ENCODE measurements around the gene ADK. TPM values are rescaled to one million over a fixed set of nuclear protein-coding genes. Genes with fewer than 3 reads are reported as not detected.

ADK gene
- total and polyA plus RNA-seq, 2 donors (not counting 1 experiment from before 2014, with no cell fraction given), result 25.3 to 47.8 TPM

GRCh38 chr10:74190494-74190893 is 39.5 kb downstream of the ADK start:
- Histone ChIP-seq H3K4me1 (ENCODE audit: control insufficient read depth, extremely low read depth, insufficient read depth, low read length) (peaks cover 8% of the 10 kb centered on the region), H3K36me3 (ENCODE audit: control insufficient read depth, insufficient read depth, low read length) (no peaks in the 10 kb centered on the region), H3K4me3 (replicated peaks in 1 of 4; ENCODE audit: control extremely low read depth in 1 of 4, insufficient read depth in 1 of 4, low read depth in 3 of 4, low read length in 4 of 4) (peak overlapping the region; percentile 29 to 44 (median 36)), H3K27me3 (ENCODE audit: control insufficient read depth, insufficient read depth, low read length) (no peaks in the 10 kb centered on the region), H3K27ac (ENCODE audit: insufficient read depth, low read length) (peak overlapping the region; percentile 82), H3K9ac (ENCODE audit: insufficient read depth, low read length) (no peak overlapping the region), H4K20me1 (ENCODE audit: control insufficient read depth, extremely low read depth, insufficient read depth, low read length) (no peaks in the 10 kb centered on the region), H3K79me2 (ENCODE audit: control insufficient read depth, insufficient read depth, low read length) (peaks cover 59% of the 10 kb centered on the region), H2AFZ (ENCODE audit: low read length) (peak overlapping the region; percentile 47), H3K9me3 (ENCODE audit: control insufficient read depth, insufficient read depth, low read depth, low read length) (no peaks in the 10 kb centered on the region), H3K4me2 (ENCODE audit: extremely low read depth, insufficient read depth, low read length) (peak overlapping the region; percentile 90)
- peak; percentile 12 to 48 for DNase-seq (ENCODE audit: low read depth in 2 of 2)
- TF ChIP-seq CTCF (conservative IDR thresholded peaks at IDR 0.05 in 1 of 2, IDR thresholded peaks at IDR 0.05 in 1 of 2; ENCODE audit: low read depth in 1 of 2, low read length in 2 of 2), result no peak

GRCh38 chr10:74194545-74194944 is 43.5 kb downstream of the ADK start:
- Histone ChIP-seq H3K4me2 (ENCODE audit: extremely low read depth, insufficient read depth, low read length) (peak overlapping the region; percentile 25), H4K20me1 (ENCODE audit: control insufficient read depth, extremely low read depth, insufficient read depth, low read length) (no peaks in the 10 kb centered on the region), H3K27ac (ENCODE audit: insufficient read depth, low read length) (no peak overlapping the region), H3K36me3 (ENCODE audit: control insufficient read depth, insufficient read depth, low read length) (no peaks in the 10 kb centered on the region), H3K9me3 (ENCODE audit: control insufficient read depth, insufficient read depth, low read depth, low read length) (no peaks in the 10 kb centered on the region), H3K4me3 (replicated peaks in 1 of 4; ENCODE audit: control extremely low read depth in 1 of 4, insufficient read depth in 1 of 4, low read depth in 3 of 4, low read length in 4 of 4) (no peak overlapping the region), H3K79me2 (ENCODE audit: control insufficient read depth, insufficient read depth, low read length) (peaks cover 45% of the 10 kb centered on the region), H3K4me1 (ENCODE audit: control insufficient read depth, extremely low read depth, insufficient read depth, low read length) (peaks cover 6% of the 10 kb centered on the region), H2AFZ (ENCODE audit: low read length) (no peak overlapping the region), H3K27me3 (ENCODE audit: control insufficient read depth, insufficient read depth, low read length) (no peaks in the 10 kb centered on the region), H3K9ac (ENCODE audit: insufficient read depth, low read length) (no peak overlapping the region)
- TF ChIP-seq EZH2 (IDR thresholded peaks at IDR 0.05; ENCODE audit: low read length, missing control alignments) (no peak), CTCF (conservative IDR thresholded peaks at IDR 0.05 in 1 of 2, IDR thresholded peaks at IDR 0.05 in 1 of 2; ENCODE audit: low read depth in 1 of 2, low read length in 2 of 2) (no peak)
- DNase-seq (ENCODE audit: low read depth in 2 of 2), result peak; percentile 50 to 66

GRCh38 chr10:74194999-74195398 is 44.0 kb downstream of the ADK start:
- no peak overlapping the region for H3K9ac ChIP-seq (ENCODE audit: insufficient read depth, low read length)
- H3K9me3 ChIP-seq (ENCODE audit: control insufficient read depth, insufficient read depth, low read depth, low read length), result no peaks in the 10 kb centered on the region
- H3K4me2 ChIP-seq (ENCODE audit: extremely low read depth, insufficient read depth, low read length), result peak overlapping the region; percentile 25
- no peak overlapping the region for H3K4me3 ChIP-seq (replicated peaks in 1 of 4; ENCODE audit: control extremely low read depth in 1 of 4, insufficient read depth in 1 of 4, low read depth in 3 of 4, low read length in 4 of 4)
- no peaks in the 10 kb centered on the region for H3K36me3 ChIP-seq (ENCODE audit: control insufficient read depth, insufficient read depth, low read length)
- H3K27me3 ChIP-seq (ENCODE audit: control insufficient read depth, insufficient read depth, low read length), result no peaks in the 10 kb centered on the region
- TF ChIP-seq CTCF (conservative IDR thresholded peaks at IDR 0.05 in 1 of 2, IDR thresholded peaks at IDR 0.05 in 1 of 2; ENCODE audit: low read depth in 1 of 2, low read length in 2 of 2) (no peak), EZH2 (IDR thresholded peaks at IDR 0.05; ENCODE audit: low read length, missing control alignments) (no peak)
- H3K27ac ChIP-seq (ENCODE audit: insufficient read depth, low read length), result no peak overlapping the region
- H4K20me1 ChIP-seq (ENCODE audit: control insufficient read depth, extremely low read depth, insufficient read depth, low read length), result no peaks in the 10 kb centered on the region
- H3K79me2 ChIP-seq (ENCODE audit: control insufficient read depth, insufficient read depth, low read length), result peaks cover 44% of the 10 kb centered on the region
- peak; percentile 49 to 50 for DNase-seq (ENCODE audit: low read depth in 2 of 2)
- peaks cover 4% of the 10 kb centered on the region for H3K4me1 ChIP-seq (ENCODE audit: control insufficient read depth, extremely low read depth, insufficient read depth, low read length)
- H2AFZ ChIP-seq (ENCODE audit: low read length), result no peak overlapping the region

Measured in fibroblast of lung (primary cell).